K562 (cell line): ENCODE measurements around the gene PPP2R2D. TPM values are rescaled to one million over a fixed set of nuclear protein-coding genes. Genes with fewer than 3 reads are reported as not detected.
A peak's percentile ranks its signal among the peaks of the same experiment; 100 is the strongest.

Experiments used
- ELF4 ChIP-seq: fragments of 450-650 bp; formaldehyde crosslinking; IDR thresholded peaks from 2 replicates; pipeline ENCODE4 v1.4.0; 2022; ENCODE audit warnings: missing genetic modification characterization
- MGA ChIP-seq: fragments of 450-650 bp; IDR thresholded peaks from 2 replicates; pipeline ENCODE4 v1.6.1; 2016; ENCODE audit warnings: mild to moderate bottlenecking, moderate library complexity
- MXI1 ChIP-seq: IDR thresholded peaks from 2 replicates; pipeline ENCODE4 v1.6.1; 2011; ENCODE audit warnings: low read depth, mild to moderate bottlenecking, improper control_type of control experiment, low read length
- NKRF ChIP-seq: fragments of 450-650 bp; IDR thresholded peaks from 2 replicates; pipeline ENCODE4 v1.6.1; 2016; ENCODE audit warnings: borderline replicate concordance
- ZNF347 ChIP-seq: fragments of 450-650 bp; formaldehyde crosslinking; IDR thresholded peaks from 2 replicates; pipeline ENCODE4 v1.4.0; 2020; ENCODE audit warnings: low read depth, mild to moderate bottlenecking, moderate library complexity
- polyA plus RNA-seq, 8 experiments: library from polyadenylated mRNA; depleted of rRNA in 4 of 8; stranded (reverse) in 5 of 8; unstranded in 3 of 8; fragments of >200 nt; fragmentation: Nextera tagmentation in 2 of 8; fragmentation: Illumina TruSeq in 1 of 8; extraction: Ambion mirVana in 2 of 8; extraction: Trizol in 1 of 8; gene quantifications; 2 replicates each; pipeline versions ENCODE4 v1.2.1 to v1.2.3, GENCODE V29; 2011 to 2014; ENCODE audit warnings: inconsistent platforms in 1 of 8, missing spikeins in 1 of 8
- total RNA-seq, 7 experiments: library from RNA; depleted of rRNA in 6 of 7; stranded (reverse); fragments of >200 nt in 6 of 7; fragmentation: Illumina TruSeq in 2 of 7; extraction: Trizol in 2 of 7; gene quantifications; 2 replicates each; pipeline versions ENCODE4 v1.2.1 to v1.2.3, GENCODE V29; 2011 to 2021; ENCODE audit warnings: low replicate concordance in 1 of 7

The PPP2R2D gene
- total and polyA plus RNA-seq, 9 of the 15 experiments (the other 6 are each of a cell fraction or from before 2014, with no cell fraction given): 1.9 to 37.0 (median 26.8) TPM

- TF ChIP-seq NKRF (0 out of 2 replicates have a peak, but pooled peaks have one; percentile 42), ZNF347 (CRISPR knock-in tag) (no peak), ELF4 (CRISPR knock-in tag) (peak; percentile 27; the same call in 1 of the 2 replicates), MXI1 (no peak), MGA (no peak)
Observed at GRCh38 chr10:131890276-131891195, 10.3 kb upstream of the PPP2R2D start (continued).
